AG04450 (cell line): ENCODE measurements around the gene MAML3. TPM values are rescaled to one million over a fixed set of nuclear protein-coding genes. Genes with fewer than 3 reads are reported as not detected.

Source experiments
- CTCF ChIA-PET: fragments of 300-600, 350-600 bp; formaldehyde crosslinking; extraction: SDS; loops from one replicate; lab custom pipeline; 2022; ENCODE audit warnings: antibody characterized with exemption, inconsistent platforms; lab: Charles Lee
- POLR2A ChIA-PET: fragments of 350-600 bp; formaldehyde crosslinking; extraction: SDS; loops from one replicate; lab custom pipeline; 2021; ENCODE audit warnings: antibody characterized with exemption, inconsistent platforms; lab: Yijun Ruan, JAX
- DNase-seq: peaks from one replicate; pipeline ENCODE4 v3.0.0-alpha.2; 2011; ENCODE audit warnings: low read depth, low spot score
- H3K27ac ChIP-seq: one replicate; pipeline ENCODE4 v1.5.1; 2012; ENCODE audit warnings: low read depth, low read length, control low read depth
- H3K27me3 ChIP-seq: one replicate; pipeline ENCODE4 v1.6.0; 2012; ENCODE audit warnings: low read length; ENCODE audit not compliant: control insufficient read depth, insufficient read depth
- H3K4me3 ChIP-seq: 2 replicates; pipeline ENCODE4 v1.5.1; 2011; ENCODE audit warnings: mild to moderate bottlenecking, low read depth, low read length, control low read depth
- H3K9me3 ChIP-seq: 2 replicates; pipeline ENCODE4 v1.5.1; 2012; ENCODE audit warnings: low read length; ENCODE audit not compliant: control insufficient read depth, insufficient read depth
- CTCF ChIP-seq: IDR thresholded peaks from 2 replicates; pipeline ENCODE4 v1.5.1; 2011; ENCODE audit warnings: low read depth, low read length, control low read depth, inconsistent platforms
- polyA plus RNA-seq: library from polyadenylated mRNA; depleted of rRNA; stranded (reverse); fragments of >200 nt; gene quantifications from 2 replicates; pipeline ENCODE4 v1.2.3, GENCODE V29; 2011

MAML3 gene
- polyA plus RNA-seq, 1 experiment = 4.1 TPM

DNA sequence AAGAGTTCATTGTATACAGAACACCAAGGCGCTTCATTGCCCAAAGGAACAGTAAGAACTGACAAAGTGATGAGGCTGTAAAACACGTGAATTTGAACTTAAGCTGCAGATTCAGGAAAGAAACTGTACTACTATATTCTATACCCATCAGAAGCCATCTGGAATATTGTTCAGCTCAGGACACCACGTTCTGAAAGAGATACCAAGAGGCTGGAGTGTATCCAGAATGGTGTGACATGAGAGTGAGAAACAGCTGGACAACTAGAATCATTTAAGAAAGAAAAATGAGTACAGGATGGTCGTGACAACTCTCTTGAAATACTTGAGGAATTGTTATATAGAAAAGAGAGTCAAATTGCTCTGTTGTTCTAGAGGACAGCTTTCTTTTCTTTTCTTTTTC lies 393.4 kb downstream of the MAML3 start:
- ChIA-PET CTCF (interaction anchor here (0.6 to 1.4 kb wide), 4 partner anchors 12 to 104 kb away, joined by 3 to 7 read pairs (median 6); no protein-coding TSS in a partner anchor), POLR2A (interaction anchor here (0.5 kb wide), 1 partner anchor 494 kb away, joined by 3 read pairs; no protein-coding TSS in a partner anchor)
- TF ChIP-seq CTCF = no peak
- DNase-seq = no peak
- Histone ChIP-seq H3K4me3 (no peak overlapping the region), H3K27ac (no peak overlapping the region), H3K9me3 (no peaks in the 10 kb centered on the region), H3K27me3 (no peaks in the 10 kb centered on the region)

- CTCF ChIA-PET = interaction anchor here (1.2 kb wide), 1 partner anchor 18 kb away, joined by 3 read pairs; no protein-coding TSS in a partner anchor
- H3K27ac ChIP-seq = no peak overlapping the region
- DNase-seq = no peak
Measured at GRCh38 chr4:139759097-139759496, 394.9 kb downstream of the MAML3 start.

GRCh38 chr4:139756391-139757180 lies 397.4 kb downstream of the MAML3 start:
- ChIA-PET CTCF (no interaction called here), POLR2A (no interaction called here)
- H3K27me3 ChIP-seq = no peaks in the 10 kb centered on the region
- no peak for DNase-seq
- no peak overlapping the region for H3K27ac ChIP-seq
- H3K9me3 ChIP-seq = no peaks in the 10 kb centered on the region
- no peak for TF ChIP-seq CTCF
- H3K4me3 ChIP-seq = no peak overlapping the region

More at GRCh38 chr4:139759097-139759496, 394.9 kb downstream of the MAML3 start:
- POLR2A ChIA-PET = no interaction called here
- TF ChIP-seq CTCF = no peak
- H3K9me3 ChIP-seq = no peaks in the 10 kb centered on the region
- no peaks in the 10 kb centered on the region for H3K27me3 ChIP-seq
- no peak overlapping the region for H3K4me3 ChIP-seq

DNA sequence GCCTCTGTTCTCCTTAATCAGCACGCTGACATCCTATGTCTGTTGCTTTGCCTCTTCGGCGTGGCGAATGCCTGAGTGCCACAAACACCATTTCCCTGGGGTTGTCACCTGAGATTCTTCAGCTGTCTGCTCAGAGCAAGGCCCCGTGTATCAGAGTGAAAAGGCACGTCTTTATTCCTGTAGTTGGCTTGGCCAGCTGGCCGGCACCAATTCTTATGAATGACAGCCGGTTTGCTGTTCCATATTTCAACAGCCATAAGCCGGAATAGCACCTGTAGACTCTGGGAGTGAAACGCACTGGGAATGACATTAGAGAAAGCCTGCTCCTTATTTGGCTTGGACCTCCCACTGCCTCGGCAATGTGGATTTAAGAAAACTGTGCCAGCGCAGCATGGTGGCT lies 399.0 kb downstream of the MAML3 start:
- POLR2A ChIA-PET = no interaction called here
- DNase-seq = no peak
- no peak overlapping the region for H3K27ac ChIP-seq
- no peak for TF ChIP-seq CTCF
- no peaks in the 10 kb centered on the region for H3K9me3 ChIP-seq
- CTCF ChIA-PET = interaction anchor here (0.8 kb wide), 1 partner anchor 15 kb away, joined by 3 read pairs; no protein-coding TSS in a partner anchor
- H3K27me3 ChIP-seq = no peaks in the 10 kb centered on the region
- no peak overlapping the region for H3K4me3 ChIP-seq

DNA sequence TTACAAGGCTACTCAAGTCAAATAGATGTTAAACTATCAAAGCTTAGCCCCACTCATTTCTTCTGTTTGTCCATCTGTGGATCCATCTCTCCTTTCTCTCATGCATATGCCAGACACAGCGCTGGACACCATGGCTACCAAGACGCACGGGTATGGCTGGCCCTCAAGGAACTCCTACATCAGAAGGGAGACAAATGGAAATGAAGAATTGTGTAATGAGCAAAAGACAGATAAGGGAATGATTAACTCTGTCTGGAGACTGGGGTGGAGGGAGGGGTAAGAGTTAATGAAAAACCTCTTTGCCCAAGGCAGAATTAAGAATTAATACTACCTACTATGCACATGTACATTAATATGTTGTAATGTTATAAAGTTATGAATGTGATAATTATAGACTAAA lies 400.3 kb downstream of the MAML3 start:
- Histone ChIP-seq H3K4me3 (no peak overlapping the region), H3K27me3 (no peaks in the 10 kb centered on the region), H3K27ac (no peak overlapping the region), H3K9me3 (no peaks in the 10 kb centered on the region)
- TF ChIP-seq CTCF = no peak
- ChIA-PET CTCF (no interaction called here), POLR2A (no interaction called here)
- DNase-seq = no peak
